Measurements from ENCODE around the gene PLEKHM2. TPM values are rescaled to one million over a fixed set of nuclear protein-coding genes. Genes with fewer than 3 reads are reported as not detected.

PLEKHM2 gene
- total and polyA plus RNA-seq, 2 of the 4 experiments (the other 2 are of a cell fraction), result 24.7 to 48.0 TPM

- dilution Hi-C loops (cut with HindIII; ENCODE audit: low sequenced_read_pairs, unreplicated experiment), result no loop called here
- CTCF ChIA-PET, result no interaction called here
- intact Hi-C loops (cut with micrococcal nuclease), result no loop called here
These were observed 14.3 kb upstream of the PLEKHM2 start for GRCh38 chr1:15669864-15670263.

More at GRCh38 chr1:15669864-15670263, 14.3 kb upstream of the PLEKHM2 start:
- no peak overlapping the region for H2BK120ac ChIP-seq (ENCODE audit: low read depth, low read length)
- H4K20me1 ChIP-seq (ENCODE audit: insufficient read depth, low read length), result no peaks in the 10 kb centered on the region
- in situ Hi-C loops (cut with MboI; ENCODE audit: low sequenced_read_pairs), result no loop called here
- no peak overlapping the region for H2BK15ac ChIP-seq (ENCODE audit: low read depth, low read length)
- no peak overlapping the region for H3K18ac ChIP-seq (ENCODE audit: low read depth, low read length)
- H2AK9ac ChIP-seq (replicated peaks; ENCODE audit: low read depth, low read length, poor library complexity), result no peak overlapping the region
- no peaks in the 10 kb centered on the region for H3K36me3 ChIP-seq (ENCODE audit: control insufficient read depth, insufficient read depth, low read length)
- no peak overlapping the region for H3K4me2 ChIP-seq (ENCODE audit: low read depth, low read length)
- H3K27me3 ChIP-seq (ENCODE audit: control insufficient read depth, insufficient read depth, low read length), result no peaks in the 10 kb centered on the region
- H3K9me1 ChIP-seq (ENCODE audit: insufficient read depth, low read length), result peaks cover 3% of the 10 kb centered on the region; the same call in 1 of the 2 replicates
- POLR2A ChIA-PET (ENCODE audit: unreplicated experiment), result no interaction called here
- no peak overlapping the region for H3K9ac ChIP-seq (ENCODE audit: low read depth, low read length)
- no peaks in the 10 kb centered on the region for H3K4me1 ChIP-seq (ENCODE audit: control insufficient read depth, insufficient read depth, low read length)
- no peaks in the 10 kb centered on the region for H3K9me3 ChIP-seq (ENCODE audit: control insufficient read depth, insufficient read depth, low read length)
- H2BK5ac ChIP-seq (ENCODE audit: low read depth, low read length, poor library complexity, severe bottlenecking), result no peak overlapping the region
- H4K5ac ChIP-seq (ENCODE audit: low read depth, low read length), result no peak overlapping the region
- no peak overlapping the region for H3K27ac ChIP-seq (ENCODE audit: insufficient read depth, low read length)
- no CpG with 5 or more reads among the region's 4 CpGs for WGBS, 2 experiments (ENCODE audit: extremely low coverage in 2 of 2, insufficient read length in 1 of 2)
- H2AK5ac ChIP-seq (ENCODE audit: low read depth, low read length), result no peak overlapping the region
- H3K23ac ChIP-seq (ENCODE audit: low read depth, low read length), result no peak overlapping the region
- H4K8ac ChIP-seq (ENCODE audit: low read depth in 2 of 2, low read length in 2 of 2), result no peak overlapping the region
- DNase-seq (no peak), ATAC-seq (ENCODE audit: low read depth) (no peak)
- H3K4me3 ChIP-seq (ENCODE audit: insufficient read depth, low read depth, low read length), result no peak overlapping the region
- H4K91ac ChIP-seq (ENCODE audit: insufficient read depth, low read depth, low read length), result no peak overlapping the region
- peaks cover 5 to 7% of the 10 kb centered on the region in 2 experiments for H3K79me1 ChIP-seq (ENCODE audit: low read depth in 1 of 2, low read length in 2 of 2)
- no peak overlapping the region for H3K4ac ChIP-seq (ENCODE audit: low read depth, low read length)
- H2AFZ ChIP-seq (replicated peaks; ENCODE audit: low read length, poor library complexity), result no peak overlapping the region
- no TSS peak for BruUV-seq (replicated peaks)
- TF ChIP-seq CHD1 (IDR thresholded peaks at IDR 0.05; ENCODE audit: low read depth, low read length), result no peak
- no peak overlapping the region for H2BK20ac ChIP-seq (ENCODE audit: low read depth, low read length)
- H3K14ac ChIP-seq (replicated peaks; ENCODE audit: low read depth, low read length), result no peak overlapping the region
- no peak overlapping the region for H3K56ac ChIP-seq (ENCODE audit: extremely low read depth, insufficient read depth, low read length)

Data from IMR-90 (cell line).